Measurements from ENCODE around the gene SPACA5B. TPM values are rescaled to one million over a fixed set of nuclear protein-coding genes. Genes with fewer than 3 reads are reported as not detected.
"Not testable (repeated sequence)": the region's sequence is repeated elsewhere in the genome, so short reads cannot be mapped to it uniquely, and the experiment has no call there.

Gene SPACA5B
- total RNA-seq, 1 donor from 2014 or later: not detected

- no peaks in the 10 kb centered on the region for H3K27me3 Mint-ChIP-seq
- H3K9me3 Mint-ChIP-seq: no peaks in the 10 kb centered on the region
- no peaks in the 10 kb centered on the region for H3K4me1 Mint-ChIP-seq
- H3K36me3 Mint-ChIP-seq (ENCODE audit: low read depth): no peaks in the 10 kb centered on the region
- DNase-seq: no peak
- intact Hi-C loops (cut with micrococcal nuclease): no loop called here
- H3K27ac Mint-ChIP-seq: no peak overlapping the region
- H3K4me3 Mint-ChIP-seq: no peak overlapping the region
These were observed 24.4 kb downstream of the SPACA5B start for GRCh38 chrX:48154796-48155195.

DNA sequence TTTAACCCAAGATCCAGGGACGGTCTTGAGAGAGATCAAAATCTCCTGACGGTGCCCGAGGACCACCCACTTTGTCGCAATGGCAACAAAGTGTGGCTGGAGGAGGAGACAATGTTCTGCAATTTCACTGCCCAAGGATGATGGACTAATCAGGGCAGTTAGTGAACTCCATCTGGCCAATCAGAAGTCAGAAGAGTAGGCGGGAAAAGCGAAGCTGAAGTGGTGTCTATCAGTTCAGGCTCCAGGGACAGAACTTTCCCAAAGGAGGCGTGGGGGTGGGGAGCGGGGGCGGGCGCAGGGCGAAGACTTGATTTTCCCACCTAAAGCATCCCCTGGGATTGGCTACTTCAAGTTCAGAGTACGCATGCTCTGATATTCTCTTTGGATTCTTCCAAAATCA, 25.6 kb downstream of the SPACA5B start:
- H3K9me3 Mint-ChIP-seq: no peaks in the 10 kb centered on the region
- H3K27me3 Mint-ChIP-seq: no peaks in the 10 kb centered on the region
- no peak overlapping the region for H3K4me3 Mint-ChIP-seq
- H3K4me1 Mint-ChIP-seq: no peaks in the 10 kb centered on the region
- no peak overlapping the region for H3K27ac Mint-ChIP-seq
- no peaks in the 10 kb centered on the region for H3K36me3 Mint-ChIP-seq (ENCODE audit: low read depth)
- DNase-seq: no peak
- intact Hi-C loops (cut with micrococcal nuclease): no loop called here

GRCh38 chrX:48165241-48165640, 34.8 kb downstream of the SPACA5B start:
- intact Hi-C loops (cut with micrococcal nuclease): no loop called here
- DNase-seq: no peak
- peaks cover 3% of the 10 kb centered on the region for H3K27me3 Mint-ChIP-seq

DNA sequence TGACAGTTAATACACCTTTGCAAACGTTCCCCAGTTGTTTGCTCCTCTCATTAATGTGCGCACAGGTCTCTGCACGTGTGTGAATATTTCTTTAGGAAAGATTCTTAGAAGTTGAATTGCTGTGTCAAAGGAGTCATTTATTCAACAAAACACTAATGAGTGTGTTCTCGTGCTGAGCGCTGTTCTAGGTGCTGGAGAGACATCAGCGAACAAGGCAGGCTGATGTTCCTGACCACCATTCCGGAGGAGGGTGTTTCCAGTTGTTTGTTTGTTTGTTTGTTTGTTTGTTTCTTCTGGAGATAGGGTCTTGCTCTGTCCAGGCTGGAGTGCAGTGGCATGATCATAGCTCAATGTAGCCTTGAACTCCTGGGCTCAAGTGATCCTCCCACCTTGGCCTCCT, 35.9 kb downstream of the SPACA5B start:
- DNase-seq; H3K4me3 Mint-ChIP-seq; H3K4me1 Mint-ChIP-seq; intact Hi-C loops (cut with micrococcal nuclease); H3K36me3 Mint-ChIP-seq (ENCODE audit: low read depth); H3K27ac Mint-ChIP-seq; H3K9me3 Mint-ChIP-seq; H3K27me3 Mint-ChIP-seq: not testable (repeated sequence)

More at GRCh38 chrX:48165241-48165640, 34.8 kb downstream of the SPACA5B start:
- Mint-ChIP-seq H3K9me3 (no peaks in the 10 kb centered on the region), H3K36me3 (ENCODE audit: low read depth) (no peaks in the 10 kb centered on the region), H3K27ac (no peak overlapping the region), H3K4me3 (no peak overlapping the region), H3K4me1 (no peaks in the 10 kb centered on the region)

GRCh38 chrX:48179691-48180090, 49.3 kb downstream of the SPACA5B start:
- intact Hi-C loops (cut with micrococcal nuclease): no loop called here
- no peaks in the 10 kb centered on the region for H3K4me1 Mint-ChIP-seq
- no peak overlapping the region for H3K27ac Mint-ChIP-seq
- no peak overlapping the region for H3K4me3 Mint-ChIP-seq
- no peaks in the 10 kb centered on the region for H3K27me3 Mint-ChIP-seq
- H3K9me3 Mint-ChIP-seq: no peaks in the 10 kb centered on the region
- no peaks in the 10 kb centered on the region for H3K36me3 Mint-ChIP-seq (ENCODE audit: low read depth)
- no peak for DNase-seq

GRCh38 chrX:48180811-48181210, 50.4 kb downstream of the SPACA5B start:
- Mint-ChIP-seq H3K36me3 (ENCODE audit: low read depth) (no peaks in the 10 kb centered on the region), H3K4me3 (no peak overlapping the region), H3K9me3 (no peaks in the 10 kb centered on the region), H3K27me3 (no peaks in the 10 kb centered on the region), H3K4me1 (no peaks in the 10 kb centered on the region), H3K27ac (no peak overlapping the region)
- intact Hi-C loops (cut with micrococcal nuclease): no loop called here
- DNase-seq: no peak

- H3K36me3 Mint-ChIP-seq (ENCODE audit: low read depth); DNase-seq; H3K27ac Mint-ChIP-seq; H3K27me3 Mint-ChIP-seq; intact Hi-C loops (cut with micrococcal nuclease); H3K4me3 Mint-ChIP-seq; H3K9me3 Mint-ChIP-seq; H3K4me1 Mint-ChIP-seq: not testable (repeated sequence)
These were observed 51.5 kb downstream of the SPACA5B start for GRCh38 chrX:48181882-48182281.

Other genes with a start within 250 kb of the SPACA5B start
- 5.6 and 5.7 TPM in 2 replicates for gene ZNF182, start 126.6 kb upstream of the SPACA5B start, total RNA-seq
- gene SPACA5, start 123.6 kb upstream of the SPACA5B start, total RNA-seq: not detected in 2 replicates
- 0.19 and 0.33 TPM in 2 replicates for gene ZNF630, start 59.0 kb upstream of the SPACA5B start, total RNA-seq
- gene SSX5, start 66.2 kb downstream of the SPACA5B start, total RNA-seq: not detected in 2 replicates
- not detected in 2 replicates for gene SSX1, start 124.8 kb downstream of the SPACA5B start, total RNA-seq
- not detected in 2 replicates for gene SSX3, start 226.1 kb downstream of the SPACA5B start, total RNA-seq

Measured in activated CD4-positive, alpha-beta T cell treated with anti-CD3 and anti-CD28 coated beads, Interleukin-2, amount 10 ng/mL, durations not matched to agents 24 days and 14 days (primary cell).